Endodermal cell (in vitro differentiated cells): ENCODE results near the gene ITGB3. TPM values are rescaled to one million over a fixed set of nuclear protein-coding genes. Genes with fewer than 3 reads are reported as not detected.

Source experiments
- DNase-seq: peaks from one replicate; pipeline ENCODE4 v3.0.0-alpha.2; 2017
- H3K27ac ChIP-seq: 2 replicates; pipeline ENCODE4 v1.5.1; 2013; ENCODE audit warnings: mild to moderate bottlenecking, low read depth, low read length, moderate library complexity
- H3K27me3 ChIP-seq: 2 replicates; pipeline ENCODE4 v1.6.1; 2013; ENCODE audit warnings: mild to moderate bottlenecking, low read length, moderate library complexity; ENCODE audit not compliant: insufficient read depth, control insufficient read depth, poor library complexity, severe bottlenecking
- H3K36me3 ChIP-seq: 2 replicates; pipeline ENCODE4 v1.7.0; 2013; ENCODE audit warnings: mild to moderate bottlenecking, low read length, moderate library complexity; ENCODE audit not compliant: control insufficient read depth, insufficient read depth
- H3K4me1 ChIP-seq: one replicate; pipeline ENCODE4 v1.7.0; 2013; ENCODE audit warnings: low read length; ENCODE audit not compliant: control insufficient read depth, insufficient read depth
- H3K4me3 ChIP-seq: 2 replicates; pipeline ENCODE4 v1.5.1; 2013; ENCODE audit warnings: mild to moderate bottlenecking, low read length, moderate library complexity
- H3K9ac ChIP-seq: 2 replicates; pipeline ENCODE4 v1.6.1; 2013; ENCODE audit warnings: mild to moderate bottlenecking, low read length, moderate library complexity; ENCODE audit not compliant: poor library complexity, severe bottlenecking; ENCODE audit errors: extremely low read depth
- H3K9me3 ChIP-seq: 2 replicates; pipeline ENCODE4 v1.6.1; 2013; ENCODE audit warnings: mild to moderate bottlenecking, low read length, moderate library complexity; ENCODE audit not compliant: control insufficient read depth
- H3K27ac Mint-ChIP-seq: 2 replicates; pipeline ENCODE4 v1.8.0; 2020; ENCODE audit warnings: mixed read lengths
- H3K27me3 Mint-ChIP-seq: 2 replicates; pipeline ENCODE4 v1.8.0; 2021; ENCODE audit warnings: mild to moderate bottlenecking, mixed read lengths; ENCODE audit not compliant: insufficient read depth
- H3K36me3 Mint-ChIP-seq: 2 replicates; pipeline ENCODE4 v1.8.0; 2020; ENCODE audit warnings: low read depth, mixed read lengths
- H3K4me1 Mint-ChIP-seq: 2 replicates; pipeline ENCODE4 v1.8.0; 2020; ENCODE audit warnings: mixed read lengths
- H3K4me3 Mint-ChIP-seq: 2 replicates; pipeline ENCODE4 v1.8.0; 2020; ENCODE audit warnings: mild to moderate bottlenecking, moderate library complexity, mixed read lengths
- H3K9me3 Mint-ChIP-seq: 2 replicates; pipeline ENCODE4 v1.8.0; 2020; ENCODE audit warnings: mild to moderate bottlenecking, mixed read lengths
- CTCF ChIP-seq: fragments of 200-600 bp; sonication (generic); conservative IDR thresholded peaks from 2 replicates; pipeline ENCODE4 v1.5.0; 2021; ENCODE audit warnings: antibody characterized with exemption, mild to moderate bottlenecking
- WGBS, 2 experiments: methylation state at CpG; one replicate each; pipeline versions ENCODE4 v1.1.5 to v1.1.7; 2013; ENCODE audit warnings: missing lambda C conversion rate in 2 of 2, mixed read lengths in 1 of 2; ENCODE audit not compliant: insufficient coverage in 1 of 2, insufficient read length in 1 of 2; 5-methylcytosine and 5-hydroxymethylcytosine counted together
- total RNA-seq, 2 donors: library from RNA; stranded (reverse); fragmentation: NEBNext Ultra II Directional in 1 of 2; extraction: Animal tissue kit (Norgen Biotek cat#: 25700) in 1 of 2; gene quantifications; 2 replicates in 1 of 2; 3 replicates in 1 of 2; pipeline ENCODE4 v1.2.1, GENCODE V29; 2021

Gene ITGB3
- total RNA-seq, 2 donors from 2014 or later: 0.51 to 0.73 TPM

GRCh38 chr17:47243737-47244598 lies 9.7 kb upstream of the ITGB3 start:
- Histone ChIP-seq H3K36me3 (no peaks in the 10 kb centered on the region), H3K27ac (no peak overlapping the region), H3K9ac (no peak overlapping the region), H3K4me3 (no peak overlapping the region), H3K4me1 (no peaks in the 10 kb centered on the region), H3K9me3 (no peaks in the 10 kb centered on the region), H3K27me3 (no peaks in the 10 kb centered on the region)
- no peak for TF ChIP-seq CTCF
- no peaks in the 10 kb centered on the region for H3K36me3 Mint-ChIP-seq
- H3K9me3 Mint-ChIP-seq: no peaks in the 10 kb centered on the region
- no peak for DNase-seq
- no peak overlapping the region for H3K4me3 Mint-ChIP-seq
- no peaks in the 10 kb centered on the region for H3K4me1 Mint-ChIP-seq
- H3K27ac Mint-ChIP-seq: no peak overlapping the region
- H3K27me3 Mint-ChIP-seq: peaks cover 21% of the 10 kb centered on the region
- WGBS, 2 experiments: 94 to 95% methylated on average over 8 to 9 of the region's 9 CpGs

GRCh38 chr17:47244697-47245096 lies 8.9 kb upstream of the ITGB3 start:
- WGBS, 2 experiments: 99 to 100% methylated on average over 1 to 2 of the region's 2 CpGs

GRCh38 chr17:47246120-47246519 lies 7.5 kb upstream of the ITGB3 start:
- no peak for DNase-seq
- no peak for TF ChIP-seq CTCF
- Histone ChIP-seq H3K4me1 (no peaks in the 10 kb centered on the region), H3K27me3 (no peaks in the 10 kb centered on the region), H3K36me3 (no peaks in the 10 kb centered on the region), H3K9me3 (no peaks in the 10 kb centered on the region), H3K27ac (no peak overlapping the region), H3K4me3 (no peak overlapping the region), H3K9ac (no peak overlapping the region)
- Mint-ChIP-seq H3K4me1 (peaks cover 4% of the 10 kb centered on the region), H3K9me3 (no peaks in the 10 kb centered on the region), H3K27me3 (peaks cover 21% of the 10 kb centered on the region), H3K36me3 (no peaks in the 10 kb centered on the region), H3K27ac (no peak overlapping the region), H3K4me3 (no peak overlapping the region)
- WGBS, 2 experiments: 78 to 100% methylated on average over 1 to 2 of the region's 2 CpGs

More at GRCh38 chr17:47244697-47245096, 8.9 kb upstream of the ITGB3 start:
- no peak for DNase-seq
- Histone ChIP-seq H3K9me3 (no peaks in the 10 kb centered on the region), H3K9ac (no peak overlapping the region), H3K27me3 (no peaks in the 10 kb centered on the region), H3K4me1 (no peaks in the 10 kb centered on the region), H3K4me3 (no peak overlapping the region), H3K27ac (no peak overlapping the region), H3K36me3 (no peaks in the 10 kb centered on the region)
- Mint-ChIP-seq H3K27me3 (peaks cover 21% of the 10 kb centered on the region), H3K4me1 (no peaks in the 10 kb centered on the region), H3K36me3 (no peaks in the 10 kb centered on the region), H3K27ac (no peak overlapping the region), H3K4me3 (no peak overlapping the region), H3K9me3 (no peaks in the 10 kb centered on the region)
- TF ChIP-seq CTCF: no peak
